Breast epithelium (tissue), 4 donors: ENCODE results near the gene ITIH3. TPM values are rescaled to one million over a fixed set of nuclear protein-coding genes. Genes with fewer than 3 reads are reported as not detected.

Experiments
- DNase-seq, 2 donors: peaks; one replicate each; pipeline ENCODE4 v3.0.0-alpha.2; 2019; ENCODE audit warnings: low spot score in 2 of 2
- H3K27ac ChIP-seq, 2 donors: fragments of 200-600 bp; sonication (generic) in 1 of 2; one replicate each; pipeline ENCODE4 v1.5.1; 2016 to 2019; ENCODE audit warnings: mild to moderate bottlenecking in 1 of 2
- H3K27me3 ChIP-seq, 2 donors: fragments of 200-600 bp; sonication (generic) in 1 of 2; one replicate each; pipeline versions ENCODE4 v1.5.1 to v1.6.0; 2017 to 2019; ENCODE audit warnings: control low read depth in 1 of 2, mild to moderate bottlenecking in 1 of 2
- H3K36me3 ChIP-seq: fragments of 200-600 bp; one replicate; pipeline ENCODE4 v1.5.1; 2019
- H3K4me1 ChIP-seq, 2 donors: fragments of 200-600 bp; sonication (generic); one replicate each; pipeline ENCODE4 v1.5.1; 2016 to 2019; ENCODE audit warnings: control low read depth in 1 of 2
- H3K4me3 ChIP-seq, 3 donors: fragments of 200-600 bp; sonication (generic); 1 replicate in 2 of 3; 2 replicates in 1 of 3; pipeline ENCODE4 v1.5.1; 2016 to 2019; ENCODE audit warnings: mild to moderate bottlenecking in 3 of 3, moderate library complexity in 2 of 3
- H3K9me3 ChIP-seq, 2 donors: fragments of 200-600 bp; sonication (generic) in 1 of 2; one replicate each; pipeline ENCODE4 v1.5.1; 2016 to 2019; ENCODE audit warnings: control low read depth in 1 of 2
- POLR2A ChIP-seq: fragments of 450-650 bp; IDR thresholded peaks from one replicate; pipeline ENCODE4 v1.6.1; 2016; ENCODE audit warnings: antibody characterized with exemption, mild to moderate bottlenecking, moderate library complexity
- POLR2AphosphoS5 ChIP-seq, 3 donors: sonication (generic); formaldehyde crosslinking; IDR thresholded peaks; one replicate each; pipeline ENCODE4 v1.6.1; 2017; ENCODE audit warnings: antibody characterized with exemption in 3 of 3
- intact Hi-C: fragments of 100-400 bp; cut with DNase I; formaldehyde crosslinking; loops from one replicate; pipeline ENCODE4 v1.15.1; 2023; ENCODE audit warnings: low total_unique reads
- total RNA-seq, 3 donors: library from RNA; depleted of rRNA; stranded (reverse); fragments of >200 nt; gene quantifications; one replicate each; pipeline ENCODE4 v1.1.0, GENCODE V29; 2016
- TF ChIP-seq, protein P1 (sequence below), 3 donors: fragments of 450-650 bp; IDR thresholded peaks; one replicate each; pipeline ENCODE4 v1.5.1; 2016 to 2017; ENCODE audit warnings: antibody characterized with exemption in 3 of 3, mild to moderate bottlenecking in 3 of 3, moderate library complexity in 3 of 3

Gene ITIH3
- total RNA-seq, 3 donors from 2014 or later, result 0.64 to 6.6 (median 0.88) TPM

DNA sequence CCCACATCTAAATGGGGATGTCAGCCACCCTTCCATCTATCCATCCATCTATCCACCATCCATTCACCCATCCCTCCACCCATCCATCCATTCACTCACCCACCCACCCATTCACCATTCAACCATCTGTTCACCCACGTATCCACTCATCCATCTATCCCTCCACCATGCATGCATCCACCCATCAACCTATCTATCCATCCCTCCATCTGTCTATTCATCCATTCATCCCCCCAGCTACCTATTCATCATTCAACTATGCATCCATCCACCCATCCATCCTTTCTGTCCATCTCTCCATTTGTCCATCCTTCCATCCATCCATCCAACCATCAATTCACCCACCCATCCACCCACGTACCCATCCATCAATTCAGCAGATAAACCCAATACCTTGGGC is 14.6 kb downstream of the ITIH3 start:
- H3K27me3 ChIP-seq, result no peaks in the 10 kb centered on the region
- no peaks in the 10 kb centered on the region for H3K9me3 ChIP-seq
- no peak for DNase-seq
- intact Hi-C loops, result no loop called here
- no peak overlapping the region for H3K27ac ChIP-seq
- H3K4me1 ChIP-seq, result no peaks in the 10 kb centered on the region
- no peak overlapping the region for H3K4me3 ChIP-seq
- TF ChIP-seq POLR2A (no peak), POLR2AphosphoS5 (IDR thresholded peaks at IDR 0.05) (no peak)
- TF ChIP-seq, protein P1, sequence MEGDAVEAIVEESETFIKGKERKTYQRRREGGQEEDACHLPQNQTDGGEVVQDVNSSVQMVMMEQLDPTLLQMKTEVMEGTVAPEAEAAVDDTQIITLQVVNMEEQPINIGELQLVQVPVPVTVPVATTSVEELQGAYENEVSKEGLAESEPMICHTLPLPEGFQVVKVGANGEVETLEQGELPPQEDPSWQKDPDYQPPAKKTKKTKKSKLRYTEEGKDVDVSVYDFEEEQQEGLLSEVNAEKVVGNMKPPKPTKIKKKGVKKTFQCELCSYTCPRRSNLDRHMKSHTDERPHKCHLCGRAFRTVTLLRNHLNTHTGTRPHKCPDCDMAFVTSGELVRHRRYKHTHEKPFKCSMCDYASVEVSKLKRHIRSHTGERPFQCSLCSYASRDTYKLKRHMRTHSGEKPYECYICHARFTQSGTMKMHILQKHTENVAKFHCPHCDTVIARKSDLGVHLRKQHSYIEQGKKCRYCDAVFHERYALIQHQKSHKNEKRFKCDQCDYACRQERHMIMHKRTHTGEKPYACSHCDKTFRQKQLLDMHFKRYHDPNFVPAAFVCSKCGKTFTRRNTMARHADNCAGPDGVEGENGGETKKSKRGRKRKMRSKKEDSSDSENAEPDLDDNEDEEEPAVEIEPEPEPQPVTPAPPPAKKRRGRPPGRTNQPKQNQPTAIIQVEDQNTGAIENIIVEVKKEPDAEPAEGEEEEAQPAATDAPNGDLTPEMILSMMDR (IDR thresholded peaks at IDR 0.05), result no peak
- no peaks in the 10 kb centered on the region for H3K36me3 ChIP-seq

DNA sequence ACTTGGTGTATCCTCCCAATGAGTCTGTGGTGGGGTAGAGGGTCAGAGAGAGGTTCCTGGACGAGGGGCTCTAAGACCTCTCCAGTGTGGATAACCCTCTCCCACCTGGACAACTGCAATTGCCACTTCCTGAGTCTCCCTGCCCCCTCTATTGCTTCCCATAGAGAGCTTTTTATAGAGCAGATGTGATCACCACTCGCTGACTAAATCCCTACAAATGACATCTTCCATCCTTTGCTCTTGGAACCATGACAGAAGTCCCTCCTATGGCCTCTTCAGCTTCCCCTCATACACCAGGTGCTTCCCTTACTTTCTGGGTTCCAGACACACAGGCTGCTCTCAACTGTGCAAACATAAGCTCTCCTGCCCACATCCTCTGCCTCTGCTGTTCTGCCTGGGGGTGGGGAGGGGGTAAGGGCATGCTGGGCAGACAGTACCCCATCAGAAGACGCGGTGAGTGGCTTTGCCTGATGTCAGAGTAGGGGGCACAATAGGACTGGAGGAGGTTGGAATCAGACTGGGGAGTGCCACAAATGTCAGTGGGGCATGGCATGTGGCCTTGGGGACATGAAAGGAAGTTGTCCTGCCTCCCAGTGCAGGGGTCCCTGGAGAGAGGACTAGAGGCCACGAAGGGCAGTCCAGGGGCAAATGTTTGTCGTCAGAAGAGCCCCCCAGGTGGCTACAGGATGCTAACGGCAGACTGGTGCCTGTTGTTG is 15.2 kb downstream of the ITIH3 start:
- DNase-seq, result no peak
- intact Hi-C loops, result no loop called here
- TF ChIP-seq POLR2AphosphoS5 (IDR thresholded peaks at IDR 0.05) (no peak), POLR2A (no peak)
- TF ChIP-seq, protein P1 (IDR thresholded peaks at IDR 0.05), result no peak
- no peaks in the 10 kb centered on the region for H3K36me3 ChIP-seq
- H3K9me3 ChIP-seq, result no peaks in the 10 kb centered on the region
- no peak overlapping the region for H3K4me3 ChIP-seq
- H3K27ac ChIP-seq, result no peak overlapping the region
- H3K27me3 ChIP-seq, result no peaks in the 10 kb centered on the region
- H3K4me1 ChIP-seq, result no peaks in the 10 kb centered on the region

DNA sequence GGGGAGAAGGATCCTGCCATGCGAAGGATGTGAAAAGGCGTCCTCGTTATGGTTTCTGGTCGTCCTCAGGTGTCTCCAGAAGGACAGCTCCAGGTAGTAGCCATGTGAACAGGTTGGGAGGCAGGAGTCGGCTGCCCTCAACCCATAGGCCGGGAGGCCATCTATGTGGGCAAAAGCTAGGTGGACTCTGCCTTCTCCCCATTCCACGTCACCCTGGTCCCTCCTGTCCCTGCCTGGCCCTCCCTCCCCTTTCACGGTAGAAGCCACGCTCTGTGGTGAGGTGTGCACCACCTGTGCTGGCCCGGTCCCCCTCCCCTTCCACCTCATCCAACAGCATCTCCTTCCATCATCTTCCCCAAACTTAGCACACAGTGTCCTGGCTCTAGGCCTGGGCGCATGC is 16.3 kb downstream of the ITIH3 start:
- intact Hi-C loops, result no loop called here
- no peaks in the 10 kb centered on the region for H3K36me3 ChIP-seq
- TF ChIP-seq POLR2AphosphoS5 (IDR thresholded peaks at IDR 0.05), result no peak
- TF ChIP-seq, protein P1 (IDR thresholded peaks at IDR 0.05), result no peak
- no peak for TF ChIP-seq POLR2A
- no peaks in the 10 kb centered on the region for H3K9me3 ChIP-seq
- no peak for DNase-seq
- H3K27ac ChIP-seq, result no peak overlapping the region
- H3K4me1 ChIP-seq, result no peaks in the 10 kb centered on the region
- no peak overlapping the region for H3K4me3 ChIP-seq
- H3K27me3 ChIP-seq, result no peaks in the 10 kb centered on the region

DNA sequence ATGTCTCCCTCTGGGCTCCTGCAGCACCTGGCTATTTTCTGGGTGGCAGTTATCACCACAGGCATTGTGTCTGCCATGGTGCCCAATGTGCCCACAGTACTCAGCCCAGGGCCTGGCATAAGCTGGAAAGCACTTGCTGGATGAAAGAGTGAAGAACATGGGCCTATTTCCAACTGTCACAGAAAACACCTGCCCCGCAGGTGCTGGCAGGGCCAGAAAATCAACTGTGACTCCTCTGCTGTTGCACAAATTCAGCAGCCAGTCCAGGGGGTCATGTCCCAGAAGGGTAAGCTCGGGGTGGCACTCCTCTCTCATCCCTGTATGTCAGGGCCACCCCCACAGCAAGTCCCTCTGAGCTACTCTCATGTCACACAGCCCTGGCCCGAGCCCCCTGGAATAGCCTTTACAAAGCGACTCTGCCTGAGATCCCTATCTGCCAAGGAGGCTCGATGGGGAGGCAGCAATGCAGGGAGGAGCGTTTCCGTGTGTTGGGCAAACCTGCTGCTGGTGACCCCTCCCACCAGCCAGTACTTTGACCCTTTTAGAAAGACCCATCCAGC is 16.9 kb downstream of the ITIH3 start:
- no peaks in the 10 kb centered on the region for H3K9me3 ChIP-seq
- no peak for TF ChIP-seq POLR2AphosphoS5 (IDR thresholded peaks at IDR 0.05)
- TF ChIP-seq POLR2A, result no peak
- TF ChIP-seq, protein P1 (IDR thresholded peaks at IDR 0.05), result no peak
- H3K27me3 ChIP-seq, result no peaks in the 10 kb centered on the region
- H3K4me3 ChIP-seq, result no peak overlapping the region
- DNase-seq, result no peak
- H3K36me3 ChIP-seq, result no peaks in the 10 kb centered on the region
- intact Hi-C loops, result no loop called here
- H3K27ac ChIP-seq, result no peak overlapping the region
- no peaks in the 10 kb centered on the region for H3K4me1 ChIP-seq

DNA sequence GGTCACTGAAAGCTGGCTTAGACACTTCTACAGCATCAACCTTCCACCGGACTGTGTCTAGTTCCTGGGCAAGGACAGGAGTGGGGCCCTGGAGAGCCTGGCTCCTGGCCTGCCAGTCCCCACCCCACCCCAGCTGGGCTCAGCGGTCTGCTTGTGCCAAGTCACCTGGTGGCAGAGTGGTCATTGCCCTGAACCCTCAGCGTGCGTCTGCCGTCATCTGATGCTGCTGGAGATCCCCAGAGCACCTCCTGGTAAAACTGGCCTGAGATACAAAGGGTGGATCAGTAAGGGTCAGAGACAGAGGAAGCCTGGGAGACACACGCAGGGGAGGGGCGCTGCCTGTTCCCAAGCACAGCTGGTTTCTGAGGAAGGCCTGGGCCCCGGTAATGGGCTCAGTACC is 19.2 kb downstream of the ITIH3 start:
- Histone ChIP-seq H3K27me3 (no peaks in the 10 kb centered on the region), H3K4me3 (no peak overlapping the region), H3K27ac (no peak overlapping the region), H3K9me3 (no peaks in the 10 kb centered on the region), H3K36me3 (no peaks in the 10 kb centered on the region), H3K4me1 (no peaks in the 10 kb centered on the region)
- intact Hi-C loops, result no loop called here
- TF ChIP-seq, protein P1 (IDR thresholded peaks at IDR 0.05), result no peak
- no peak for DNase-seq
